BE2C (cell line): ENCODE data around the gene ERC1.

ENCODE experiments used
- DNase-seq: peaks from one replicate; pipeline ENCODE4 v3.0.0-alpha.2; 2020
- H3K27me3 ChIP-seq: fragments of 250-450 bp; sonication (Bioruptor Pico); 2 replicates; pipeline ENCODE4 v1.5.1; 2020; ENCODE audit warnings: mild to moderate bottlenecking
- H3K36me3 ChIP-seq: fragments of 250-450 bp; sonication (Bioruptor Pico); 2 replicates; pipeline ENCODE4 v1.5.1; 2020; ENCODE audit warnings: mild to moderate bottlenecking
- H3K4me1 ChIP-seq: fragments of 250-450 bp; sonication (Bioruptor Pico); 2 replicates; pipeline ENCODE4 v1.5.1; 2020
- H3K4me3 ChIP-seq: 2 replicates; pipeline ENCODE4 v1.5.1; 2011; ENCODE audit warnings: low read depth, low read length
- H3K9me3 ChIP-seq: fragments of 250-450 bp; sonication (Bioruptor Pico); 2 replicates; pipeline ENCODE4 v1.5.1; 2020
- CTCF ChIP-seq: IDR thresholded peaks from 2 replicates; pipeline ENCODE4 v1.5.1; 2012; ENCODE audit warnings: mild to moderate bottlenecking, low read depth, low read length

Gene ERC1

GRCh38 chr12:1284611-1285010 is 293.6 kb downstream of the ERC1 start:
- DNase-seq, result no peak
- TF ChIP-seq CTCF, result no peak
- Histone ChIP-seq H3K4me1 (peaks cover 10% of the 10 kb centered on the region), H3K27me3 (no peaks in the 10 kb centered on the region), H3K9me3 (no peaks in the 10 kb centered on the region), H3K36me3 (no peaks in the 10 kb centered on the region), H3K4me3 (no peak overlapping the region)

- TF ChIP-seq CTCF, result no peak
Measured at GRCh38 chr12:1287446-1287975, 296.5 kb downstream of the ERC1 start.

GRCh38 chr12:1288333-1288732 is 297.3 kb downstream of the ERC1 start:
- no peak for TF ChIP-seq CTCF
- Histone ChIP-seq H3K4me1 (no peaks in the 10 kb centered on the region; the same call in 1 of the 2 replicates), H3K27me3 (no peaks in the 10 kb centered on the region), H3K9me3 (no peaks in the 10 kb centered on the region), H3K36me3 (no peaks in the 10 kb centered on the region), H3K4me3 (no peak overlapping the region)
- DNase-seq, result no peak

More at GRCh38 chr12:1287446-1287975, 296.5 kb downstream of the ERC1 start:
- no peak overlapping the region for H3K4me3 ChIP-seq
- no peaks in the 10 kb centered on the region for H3K27me3 ChIP-seq
- no peak for DNase-seq
- H3K36me3 ChIP-seq, result no peaks in the 10 kb centered on the region
- H3K9me3 ChIP-seq, result no peaks in the 10 kb centered on the region
- H3K4me1 ChIP-seq, result peaks cover 6% of the 10 kb centered on the region

GRCh38 chr12:1289371-1290155 is 298.5 kb downstream of the ERC1 start:
- no peaks in the 10 kb centered on the region for H3K27me3 ChIP-seq
- no peaks in the 10 kb centered on the region for H3K9me3 ChIP-seq
- H3K4me1 ChIP-seq, result no peaks in the 10 kb centered on the region; the same call in 1 of the 2 replicates
- no peaks in the 10 kb centered on the region for H3K36me3 ChIP-seq
- DNase-seq, result no peak
- H3K4me3 ChIP-seq, result no peak overlapping the region
- no peak for TF ChIP-seq CTCF

GRCh38 chr12:1290716-1291115 is 299.7 kb downstream of the ERC1 start:
- DNase-seq, result no peak
- Histone ChIP-seq H3K4me1 (no peaks in the 10 kb centered on the region; the same call in 1 of the 2 replicates), H3K4me3 (no peak overlapping the region), H3K9me3 (no peaks in the 10 kb centered on the region), H3K36me3 (no peaks in the 10 kb centered on the region), H3K27me3 (no peaks in the 10 kb centered on the region)
- TF ChIP-seq CTCF, result no peak
